Breast epithelium (tissue), 3 donors: ENCODE measurements around the gene DOCK10.

Experiments used
- POLR2A ChIP-seq: fragments of 450-650 bp; IDR thresholded peaks from one replicate; pipeline ENCODE4 v1.6.1; 2016; ENCODE audit warnings: antibody characterized with exemption, mild to moderate bottlenecking, moderate library complexity
- TF ChIP-seq, protein P1 (sequence below), 3 donors: fragments of 450-650 bp; IDR thresholded peaks; one replicate each; pipeline ENCODE4 v1.5.1; 2016 to 2017; ENCODE audit warnings: antibody characterized with exemption in 3 of 3, mild to moderate bottlenecking in 3 of 3, moderate library complexity in 3 of 3

GRCh38 chr2:224836263-224836662 lies 206.0 kb downstream of the DOCK10 start:
- TF ChIP-seq POLR2A = no peak
- TF ChIP-seq, protein P1, sequence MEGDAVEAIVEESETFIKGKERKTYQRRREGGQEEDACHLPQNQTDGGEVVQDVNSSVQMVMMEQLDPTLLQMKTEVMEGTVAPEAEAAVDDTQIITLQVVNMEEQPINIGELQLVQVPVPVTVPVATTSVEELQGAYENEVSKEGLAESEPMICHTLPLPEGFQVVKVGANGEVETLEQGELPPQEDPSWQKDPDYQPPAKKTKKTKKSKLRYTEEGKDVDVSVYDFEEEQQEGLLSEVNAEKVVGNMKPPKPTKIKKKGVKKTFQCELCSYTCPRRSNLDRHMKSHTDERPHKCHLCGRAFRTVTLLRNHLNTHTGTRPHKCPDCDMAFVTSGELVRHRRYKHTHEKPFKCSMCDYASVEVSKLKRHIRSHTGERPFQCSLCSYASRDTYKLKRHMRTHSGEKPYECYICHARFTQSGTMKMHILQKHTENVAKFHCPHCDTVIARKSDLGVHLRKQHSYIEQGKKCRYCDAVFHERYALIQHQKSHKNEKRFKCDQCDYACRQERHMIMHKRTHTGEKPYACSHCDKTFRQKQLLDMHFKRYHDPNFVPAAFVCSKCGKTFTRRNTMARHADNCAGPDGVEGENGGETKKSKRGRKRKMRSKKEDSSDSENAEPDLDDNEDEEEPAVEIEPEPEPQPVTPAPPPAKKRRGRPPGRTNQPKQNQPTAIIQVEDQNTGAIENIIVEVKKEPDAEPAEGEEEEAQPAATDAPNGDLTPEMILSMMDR (IDR thresholded peaks at IDR 0.05) = no peak
